Fibroblast of the conjunctiva (primary cell): Measurements from ENCODE around the gene PRM3.

ENCODE experiments used
- DNase-seq: peaks from one replicate; pipeline ENCODE4 v3.0.0-alpha.2; 2010; ENCODE audit warnings: low read depth

Gene PRM3

GRCh38 chr16:11272921-11273720 is at the start of gene PRM3:
PRM3 (minus strand) TSS chr16:11273629; CDS start chr16:11273595, 34 bp downstream.
- DNase-seq, result no peak

- no peak for DNase-seq
Measured at GRCh38 chr16:11322823-11323222, 49.4 kb upstream of the PRM3 start.

GRCh38 chr16:11321662-11322061 is 48.2 kb upstream of the PRM3 start:
- DNase-seq, result no peak

- no peak for DNase-seq
Measured at GRCh38 chr16:11320170-11320569, 46.7 kb upstream of the PRM3 start.

GRCh38 chr16:11319529-11320146 is 46.2 kb upstream of the PRM3 start:
- no peak for DNase-seq

GRCh38 chr16:11318817-11319216 is 45.4 kb upstream of the PRM3 start:
- no peak for DNase-seq

GRCh38 chr16:11316331-11317015 is 43.0 kb upstream of the PRM3 start:
- no peak for DNase-seq

- DNase-seq, result no peak
Measured at GRCh38 chr16:11315510-11315909, 42.1 kb upstream of the PRM3 start.

- DNase-seq, result no peak
Measured at GRCh38 chr16:11314309-11314894, 41.0 kb upstream of the PRM3 start.

GRCh38 chr16:11313493-11314308 is 40.3 kb upstream of the PRM3 start:
- no peak for DNase-seq

- no peak for DNase-seq
Measured at GRCh38 chr16:11312718-11313492, 39.5 kb upstream of the PRM3 start.

- no peak for DNase-seq
Measured at GRCh38 chr16:11310997-11311561, 37.6 kb upstream of the PRM3 start.

- no peak for DNase-seq
Measured at GRCh38 chr16:11310634-11310977, 37.2 kb upstream of the PRM3 start.

- DNase-seq, result no peak
Measured at GRCh38 chr16:11309895-11310633, 36.6 kb upstream of the PRM3 start.

GRCh38 chr16:11308493-11309283 is 35.3 kb upstream of the PRM3 start:
- no peak for DNase-seq

- DNase-seq, result no peak
Measured at GRCh38 chr16:11307639-11308492, 34.4 kb upstream of the PRM3 start.

GRCh38 chr16:11306997-11307638 is 33.7 kb upstream of the PRM3 start:
- no peak for DNase-seq

- no peak for DNase-seq
Measured at GRCh38 chr16:11306381-11306780, 33.0 kb upstream of the PRM3 start.
